B cell (primary cell): ENCODE results near the gene GPHA2. TPM values are rescaled to one million over a fixed set of nuclear protein-coding genes. Genes with fewer than 3 reads are reported as not detected.

Experiments used
- ATAC-seq: fragments of 200-7000 bp; cut with Tn5 transposase; one replicate; pipeline ENCODE4 v1.10.0; 2021; ENCODE audit warnings: low read depth, mild to moderate bottlenecking, moderate number of reproducible peaks, moderate library complexity
- CTCF ChIA-PET: fragments of 350-600 bp; sonication (Branson Sonifier 250); formaldehyde crosslinking; loops from one replicate; lab custom pipeline; 2021; ENCODE audit warnings: antibody characterized with exemption, inconsistent platforms; lab: Charles Lee
- POLR2A ChIA-PET: fragments of 350-600 bp; sonication (Branson Sonifier 250); formaldehyde crosslinking; loops from one replicate; lab custom pipeline; 2021; ENCODE audit warnings: antibody characterized with exemption; lab: Charles Lee
- DNase-seq: peaks from one replicate; pipeline ENCODE4 v3.0.0; 2013
- H2AFZ ChIP-seq: 2 replicates; pipeline ENCODE4 v1.6.1; 2012; ENCODE audit warnings: mild to moderate bottlenecking, low read depth, low read length; ENCODE audit not compliant: insufficient read depth, poor library complexity, severe bottlenecking
- H3K27ac ChIP-seq, 2 donors: 1 replicate in 1 of 2; 2 replicates in 1 of 2; pipeline ENCODE4 v1.5.1; 2012 to 2013; ENCODE audit warnings: low read length in 2 of 2, mild to moderate bottlenecking in 2 of 2, moderate library complexity in 1 of 2
- H3K27me3 ChIP-seq, 4 experiments: fragments of 200-600 bp in 1 of 4; sonication (generic) in 1 of 4; replicated peaks in 1 of 4; 1 replicate in 2 of 4; 2 replicates in 2 of 4; pipeline versions ENCODE4 v1.6.1 to v1.7.0; 2013 to 2016; ENCODE audit warnings: low read length in 3 of 4, mild to moderate bottlenecking in 2 of 4, mixed read lengths in 1 of 4, moderate library complexity in 1 of 4; ENCODE audit not compliant: insufficient read depth in 4 of 4, control insufficient read depth in 3 of 4; ENCODE audit errors: control extremely low read depth in 1 of 4
- H3K36me3 ChIP-seq, 2 experiments: replicated peaks in 1 of 2; 1 replicate in 1 of 2; 2 replicates in 1 of 2; pipeline versions ENCODE4 v1.6.1 to v1.7.1; 2013; ENCODE audit warnings: low read length in 1 of 2; ENCODE audit not compliant: insufficient read depth in 2 of 2, control insufficient read depth in 1 of 2; ENCODE audit errors: control extremely low read depth in 1 of 2, extremely low read depth in 1 of 2
- H3K4me1 ChIP-seq, 2 donors: fragments of 200-600 bp in 1 of 2; sonication (generic) in 1 of 2; 1 replicate in 1 of 2; 2 replicates in 1 of 2; pipeline versions ENCODE4 v1.5.1 to v1.6.1; 2013 to 2017; ENCODE audit warnings: low read length in 2 of 2; ENCODE audit not compliant: control insufficient read depth in 2 of 2, insufficient read depth in 2 of 2
- H3K4me2 ChIP-seq: replicated peaks from 2 replicates; pipeline ENCODE3; 2012; ENCODE audit warnings: mild to moderate bottlenecking, low read depth, low read length; ENCODE audit not compliant: poor library complexity, severe bottlenecking
- H3K4me3 ChIP-seq, 5 experiments: fragments of 200-600 bp in 1 of 5; sonication (generic) in 1 of 5; 1 replicate in 3 of 5; 2 replicates in 2 of 5; pipeline versions ENCODE4 v1.5.1 to v1.7.0; 2011 to 2016; ENCODE audit warnings: low read length in 4 of 5, mild to moderate bottlenecking in 4 of 5, low read depth in 2 of 5, control low read depth in 1 of 5, moderate library complexity in 1 of 5; ENCODE audit not compliant: insufficient read depth in 1 of 5; ENCODE audit errors: control extremely low read depth in 1 of 5, extremely low read depth in 1 of 5
- H3K79me2 ChIP-seq: fragments of 200-600 bp; sonication (generic); one replicate; pipeline ENCODE4 v1.6.0; 2016; ENCODE audit warnings: low read length; ENCODE audit not compliant: control insufficient read depth, insufficient read depth
- H3K9ac ChIP-seq: fragments of 200-600 bp; sonication (generic); 2 replicates; pipeline ENCODE4 v1.6.1; 2017; ENCODE audit warnings: mild to moderate bottlenecking, low read length, moderate library complexity
- H3K9me3 ChIP-seq, 3 donors: one replicate each; pipeline versions ENCODE4 v1.6.1 to v1.7.1; 2013; ENCODE audit warnings: low read length in 2 of 3; ENCODE audit not compliant: control insufficient read depth in 2 of 3, insufficient read depth in 1 of 3; ENCODE audit errors: control extremely low read depth in 1 of 3
- H4K20me1 ChIP-seq: 2 replicates; pipeline ENCODE4 v1.6.0; 2012; ENCODE audit warnings: mild to moderate bottlenecking, low read length; ENCODE audit not compliant: insufficient read depth, control insufficient read depth, poor library complexity, severe bottlenecking
- H3K27ac Mint-ChIP-seq: one replicate; pipeline ENCODE4 v1.8.0; 2021; ENCODE audit warnings: mixed read lengths
- H3K27me3 Mint-ChIP-seq: one replicate; pipeline ENCODE4 v1.8.0; 2021; ENCODE audit warnings: mixed read lengths
- H3K4me1 Mint-ChIP-seq: one replicate; pipeline ENCODE4 v1.8.0; 2021; ENCODE audit warnings: mixed read lengths
- H3K4me3 Mint-ChIP-seq: one replicate; pipeline ENCODE4 v1.8.0; 2021; ENCODE audit warnings: mixed read lengths
- H3K9me3 Mint-ChIP-seq: one replicate; pipeline ENCODE4 v1.8.0; 2022; ENCODE audit warnings: mixed read lengths; ENCODE audit not compliant: insufficient read depth
- CTCF ChIP-seq: fragments of 200-600 bp; IDR thresholded peaks from one replicate; pipeline ENCODE4 v1.8.0; 2022; ENCODE audit warnings: antibody characterized with exemption, mild to moderate bottlenecking
- EZH2 ChIP-seq: IDR thresholded peaks from 2 replicates; pipeline ENCODE4 v1.6.1; 2012; ENCODE audit warnings: borderline replicate concordance, low read depth, mild to moderate bottlenecking, moderate library complexity, low read length; ENCODE audit not compliant: insufficient read depth, poor library complexity, severe bottlenecking
- WGBS: methylation state at CpG from one replicate; pipeline ENCODE4 v1.1.5; 2013; ENCODE audit warnings: missing lambda C conversion rate; ENCODE audit not compliant: insufficient coverage; 5-methylcytosine and 5-hydroxymethylcytosine counted together
- intact Hi-C: fragments of 100-400 bp; cut with micrococcal nuclease; formaldehyde crosslinking; loops from one replicate; pipeline ENCODE4 v1.10.0; 2022
- polyA plus RNA-seq: library from polyadenylated mRNA; depleted of rRNA; stranded (reverse); fragments of >200 nt; gene quantifications from 2 replicates; pipeline ENCODE4 v1.2.3, GENCODE V29; 2012
- total RNA-seq, 2 donors: library from RNA; stranded (reverse); fragments of 120-200 nt in 1 of 2; gene quantifications; 1 replicate in 1 of 2; 2 replicates in 1 of 2; pipeline versions ENCODE4 v1.2.3 to v1.2.4, GENCODE V29; 2013 to 2022

The GPHA2 gene
- total and polyA plus RNA-seq, 2 donors (not counting 1 experiment from before 2014, with no cell fraction given): 0.39 to 2.8 TPM

- TF ChIP-seq EZH2 (no peak), CTCF (no peak)
- Histone ChIP-seq H3K36me3 (peaks cover 0 to 31% of the 10 kb centered on the region in 2 experiments), H3K79me2 (no peaks in the 10 kb centered on the region), H4K20me1 (no peaks in the 10 kb centered on the region), H3K9me3 (no peaks in the 10 kb centered on the region), H3K4me1 (peaks cover 18 to 20% of the 10 kb centered on the region in 2 donors), H3K4me3 (no peak overlapping the region), H3K27ac (no peak overlapping the region), H2AFZ (no peak overlapping the region), H3K4me2 (no peak overlapping the region), H3K27me3 (no peaks in the 10 kb centered on the region), H3K9ac (no peak overlapping the region)
- intact Hi-C loops: no loop called here
- ATAC-seq: no peak
- Mint-ChIP-seq H3K9me3 (no peaks in the 10 kb centered on the region), H3K27me3 (no peaks in the 10 kb centered on the region), H3K27ac (no peak overlapping the region), H3K4me1 (peaks cover 11% of the 10 kb centered on the region), H3K4me3 (no peak overlapping the region)
- DNase-seq: no peak
- WGBS: 93% methylated on average over 16 of the region's 19 CpGs
- ChIA-PET CTCF (interaction anchor here (0.9 to 30.2 kb wide), 2 partner anchors 41 to 76 kb away, joined by 3 to 1254 read pairs; partner anchors contain the start of gene CDC42BPG), POLR2A (no interaction called here)
Measured at GRCh38 chr11:64897381-64898075, 38.2 kb downstream of the GPHA2 start.

- H3K36me3 ChIP-seq: peaks cover 0 to 24% of the 10 kb centered on the region in 2 experiments
- ATAC-seq (no peak), DNase-seq (no peak)
- TF ChIP-seq EZH2 (no peak), CTCF (no peak)
- Mint-ChIP-seq H3K4me1 (peaks cover 19% of the 10 kb centered on the region), H3K9me3 (no peaks in the 10 kb centered on the region), H3K27me3 (no peaks in the 10 kb centered on the region), H3K27ac (no peak overlapping the region), H3K4me3 (no peak overlapping the region)
- H3K9ac ChIP-seq: no peak overlapping the region
- no peaks in the 10 kb centered on the region for H3K27me3 ChIP-seq
- no peak overlapping the region for H2AFZ ChIP-seq
- no peak overlapping the region for H3K27ac ChIP-seq
- H3K4me2 ChIP-seq: no peak overlapping the region
- ChIA-PET CTCF (interaction anchor here (0.9 to 30.2 kb wide), 6 partner anchors 24 to 118 kb away, joined by 3 to 1254 read pairs (median 4); partner anchors contain the start of genes ARL2 and CDC42BPG), POLR2A (interaction anchor here (0.6 to 6.9 kb wide), 2 partner anchors 49 to 435 kb away, joined by 4 to 39 read pairs; no protein-coding TSS in a partner anchor)
- no peaks in the 10 kb centered on the region for H3K9me3 ChIP-seq
- intact Hi-C loops: no loop called here
- H4K20me1 ChIP-seq: no peaks in the 10 kb centered on the region
- H3K79me2 ChIP-seq: no peaks in the 10 kb centered on the region
- WGBS: 97% methylated on average over 14 of the region's 14 CpGs
- peaks cover 22 to 30% of the 10 kb centered on the region in 2 donors for H3K4me1 ChIP-seq
- no peak overlapping the region for H3K4me3 ChIP-seq
Measured at GRCh38 chr11:64896448-64897022, 39.2 kb downstream of the GPHA2 start.
